Spleen (tissue), 11 donors: Measurements from ENCODE around the gene MN1. TPM values are rescaled to one million over a fixed set of nuclear protein-coding genes. Genes with fewer than 3 reads are reported as not detected.

Experiments used
- DNase-seq: peaks from one replicate; pipeline ENCODE4 v3.0.0-alpha.2; 2020
- H3K27ac ChIP-seq, 8 donors: fragments of 200-600 bp; sonication (generic) in 7 of 8; 1 replicate in 4 of 8; 2 replicates in 4 of 8; pipeline versions ENCODE4 v1.5.0 to v1.8.0; 2016 to 2021; ENCODE audit warnings: inconsistent platforms in 4 of 8, mild to moderate bottlenecking in 4 of 8, moderate library complexity in 1 of 8
- H3K27me3 ChIP-seq, 7 donors: fragments of 200-600 bp; sonication (generic) in 6 of 7; replicated peaks in 1 of 7; 1 replicate in 4 of 7; 2 replicates in 3 of 7; pipeline versions ENCODE4 v1.5.0 to v1.8.0; 2016 to 2021; ENCODE audit warnings: inconsistent platforms in 3 of 7, mild to moderate bottlenecking in 1 of 7
- H3K36me3 ChIP-seq, 6 donors: fragments of 200-600 bp; sonication (generic) in 5 of 6; 1 replicate in 4 of 6; 2 replicates in 2 of 6; pipeline versions ENCODE4 v1.5.0 to v1.8.0; 2016 to 2021; ENCODE audit warnings: inconsistent platforms in 2 of 6
- H3K4me1 ChIP-seq, 6 donors: fragments of 200-600 bp; sonication (generic) in 5 of 6; 1 replicate in 3 of 6; 2 replicates in 3 of 6; pipeline versions ENCODE4 v1.5.0 to v1.8.0; 2016 to 2021; ENCODE audit warnings: inconsistent platforms in 3 of 6
- H3K4me3 ChIP-seq, 8 donors: fragments of 200-600 bp; sonication (generic) in 7 of 8; 1 replicate in 4 of 8; 2 replicates in 4 of 8; pipeline versions ENCODE4 v1.5.0 to v1.8.0; 2016 to 2021; ENCODE audit warnings: inconsistent platforms in 4 of 8, mild to moderate bottlenecking in 4 of 8, moderate library complexity in 2 of 8
- H3K9me3 ChIP-seq, 8 donors: fragments of 200-600 bp; sonication (generic) in 7 of 8; 1 replicate in 4 of 8; 2 replicates in 4 of 8; pipeline versions ENCODE4 v1.5.0 to v1.8.0; 2016 to 2021; ENCODE audit warnings: inconsistent platforms in 4 of 8
- CTCF ChIP-seq, 11 experiments: fragments of 200-600 bp in 7 of 11; fragments of 450-650 bp in 4 of 11; sonication (generic) in 4 of 11; IDR thresholded peaks in 8 of 11; conservative IDR thresholded peaks in 3 of 11; 1 replicate in 7 of 11; 2 replicates in 4 of 11; pipeline versions ENCODE4 v1.4.0 to v1.8.0; 2016 to 2021; ENCODE audit warnings: antibody characterized with exemption in 11 of 11, inconsistent platforms in 4 of 11, mild to moderate bottlenecking in 1 of 11
- POLR2A ChIP-seq, 3 donors: fragments of 450-650 bp; IDR thresholded peaks; one replicate each; pipeline ENCODE4 v1.5.1; 2017; ENCODE audit warnings: antibody characterized with exemption in 3 of 3, mild to moderate bottlenecking in 1 of 3
- POLR2AphosphoS5 ChIP-seq, 3 donors: sonication (generic); formaldehyde crosslinking; IDR thresholded peaks; one replicate each; pipeline ENCODE4 v1.5.1; 2017; ENCODE audit warnings: antibody characterized with exemption in 3 of 3
- WGBS, 5 donors: extraction: QIAGEN DNeasy Blood & Tissue Kit in 3 of 5; methylation state at CpG; one replicate each; pipeline versions ENCODE4 v1.1.5 to v1.1.7; 2013 to 2018; 5-methylcytosine and 5-hydroxymethylcytosine counted together
- intact Hi-C: fragments of 100-400 bp; cut with DNase I; formaldehyde crosslinking; loops from one replicate; pipeline ENCODE4 v1.15.0; 2023; ENCODE audit warnings: low total_unique reads
- polyA plus RNA-seq, 3 donors: library from polyadenylated mRNA; stranded (reverse); fragments of 200-250 nt; gene quantifications; one replicate each; pipeline ENCODE4 v1.2.1, GENCODE V29; 2013
- total RNA-seq, 7 donors: library from RNA; depleted of rRNA in 3 of 7; stranded (reverse); fragments of >200 nt in 3 of 7; fragmentation: NEBNext Ultra II Directional in 4 of 7; extraction: Animal tissue kit (Norgen Biotek cat#: 25700) in 4 of 7; gene quantifications; one replicate each; pipeline versions ENCODE4 v1.1.0 to v1.2.1, GENCODE V29; 2016 to 2021
- donor health status: healthy with polysubstance abuse.
- donor health status: DM: no; HTN: no; CAD: no; lungs with moderate emphysema.
- donor health status: DM: no; HTN: no; CAD: no.
- donor health status: Bipolar disorder and iron deficiency.
- donor health status: healthy.
- donor health status: DM: no; HTN: no; CAD: no.
- donor health status: DM: yes; HTN: yes; CAD: no.

Gene MN1
- total and polyA plus RNA-seq, 10 donors, result 0.15 to 1.5 (median 0.71) TPM

DNA sequence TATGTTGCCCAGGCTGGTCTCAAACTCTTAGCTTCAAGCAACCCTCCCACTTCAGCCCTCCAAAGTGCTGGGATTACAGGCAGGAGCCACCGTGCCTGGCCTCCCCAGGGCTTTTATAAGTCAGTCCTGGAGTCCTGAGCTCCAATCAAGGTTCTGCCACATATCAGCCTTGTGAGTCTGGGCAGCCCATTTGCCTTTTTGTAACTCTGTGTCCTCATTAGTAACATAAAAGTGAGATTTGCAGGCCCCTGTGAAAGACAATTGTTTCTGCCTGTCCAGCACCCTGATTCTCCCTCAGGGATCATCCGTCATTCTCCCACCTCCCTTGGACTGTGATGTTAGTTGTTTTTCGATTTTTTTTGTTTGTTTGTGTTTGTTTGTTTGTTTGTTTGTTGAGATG is 89.8 kb downstream of the MN1 start:
- Histone ChIP-seq H3K27me3 (peaks cover 0 to 43% (median 0%) of the 10 kb centered on the region in 7 donors), H3K4me3 (no peak overlapping the region), H3K9me3 (peaks cover 0 to 5% (median 0%) of the 10 kb centered on the region in 8 donors), H3K4me1 (no peaks in the 10 kb centered on the region), H3K36me3 (no peaks in the 10 kb centered on the region), H3K27ac (no peak overlapping the region)
- TF ChIP-seq CTCF (IDR thresholded peaks at IDR 0.05 in 8 of 11, conservative IDR thresholded peaks at IDR 0.05 in 3 of 11) (no peak), POLR2AphosphoS5 (IDR thresholded peaks at IDR 0.05) (no peak), POLR2A (IDR thresholded peaks at IDR 0.05) (no peak)
- intact Hi-C loops, result no loop called here
- 73 to 82% (median 79%) methylated on average over 3 of the region's 3 CpGs for WGBS, 5 donors
- DNase-seq, result no peak

DNA sequence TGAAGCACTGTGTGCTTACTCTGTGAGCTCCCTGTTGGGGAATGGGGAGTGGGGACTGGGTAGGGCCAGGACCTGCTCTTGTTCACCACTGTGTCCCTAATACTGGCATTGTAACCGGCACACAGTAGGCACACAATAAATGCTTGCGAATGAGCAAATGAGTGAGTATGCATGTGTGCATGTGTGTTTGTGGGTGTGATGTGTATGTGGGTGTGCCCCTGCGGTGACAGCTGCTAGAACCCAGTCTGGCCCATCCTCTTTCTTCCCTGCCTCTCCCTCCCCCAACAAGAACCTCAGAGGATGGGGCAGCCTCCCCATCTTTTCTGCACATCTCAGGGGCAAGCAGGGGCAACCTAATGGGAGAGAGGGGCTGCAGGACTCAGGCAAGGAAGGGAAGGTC is 90.5 kb downstream of the MN1 start:
- intact Hi-C loops, result no loop called here
- 87 to 97% (median 89%) methylated on average over 3 of the region's 3 CpGs for WGBS, 5 donors

GRCh38 chr22:27709919-27710675 is 91.5 kb downstream of the MN1 start:
- Histone ChIP-seq H3K27me3 (peaks cover 0 to 27% (median 0%) of the 10 kb centered on the region in 7 donors), H3K9me3 (no peaks in the 10 kb centered on the region), H3K4me1 (no peaks in the 10 kb centered on the region), H3K27ac (no peak overlapping the region), H3K36me3 (no peaks in the 10 kb centered on the region), H3K4me3 (no peak overlapping the region)
- no peak for DNase-seq
- WGBS, 5 donors, result 41 to 57% (median 53%) methylated on average over 8 of the region's 8 CpGs
- intact Hi-C loops, result no loop called here
- TF ChIP-seq POLR2A (IDR thresholded peaks at IDR 0.05), result no peak
- TF ChIP-seq POLR2AphosphoS5 (IDR thresholded peaks at IDR 0.05), result no peak
- TF ChIP-seq CTCF (IDR thresholded peaks at IDR 0.05 in 8 of 11, conservative IDR thresholded peaks at IDR 0.05 in 3 of 11), result no peak

More for the DNA sequence above, 90.5 kb downstream of the MN1 start:
- H3K4me1 ChIP-seq, result no peaks in the 10 kb centered on the region
- no peak overlapping the region for H3K4me3 ChIP-seq
- H3K36me3 ChIP-seq, result no peaks in the 10 kb centered on the region
- H3K27me3 ChIP-seq, result peaks cover 0 to 36% (median 0%) of the 10 kb centered on the region in 7 donors
- DNase-seq, result no peak
- no peak overlapping the region for H3K27ac ChIP-seq
- H3K9me3 ChIP-seq, result peaks cover 0 to 2% (median 0%) of the 10 kb centered on the region in 8 donors
- no peak for TF ChIP-seq CTCF (IDR thresholded peaks at IDR 0.05 in 8 of 11, conservative IDR thresholded peaks at IDR 0.05 in 3 of 11)
- TF ChIP-seq POLR2AphosphoS5 (IDR thresholded peaks at IDR 0.05), result no peak
- no peak for TF ChIP-seq POLR2A (IDR thresholded peaks at IDR 0.05)

DNA sequence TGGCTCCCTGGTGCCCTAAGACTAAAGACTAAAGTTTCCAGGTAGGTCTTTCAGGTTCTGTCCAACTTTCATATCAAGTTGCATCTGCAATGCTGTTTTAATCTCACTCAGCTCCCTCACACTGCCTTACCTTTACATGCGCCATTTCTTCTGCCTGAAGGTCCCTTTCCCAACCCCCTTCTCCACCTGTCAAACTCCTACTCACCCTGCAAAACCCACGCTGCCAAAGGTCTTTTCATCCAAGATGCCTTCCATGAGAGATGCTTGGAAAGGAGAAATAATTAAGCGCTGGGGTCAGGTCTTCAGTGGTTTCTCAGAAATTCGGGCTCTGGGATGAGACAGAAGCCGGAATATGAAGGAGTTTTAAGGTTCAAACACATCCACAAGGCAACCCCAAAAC is 95.1 kb downstream of the MN1 start:
- DNase-seq, result no peak
- no peaks in the 10 kb centered on the region for H3K4me1 ChIP-seq
- H3K27ac ChIP-seq, result no peak overlapping the region
- peaks cover 0 to 10% (median 8%) of the 10 kb centered on the region in 8 donors for H3K9me3 ChIP-seq
- H3K27me3 ChIP-seq, result peaks cover 0 to 17% (median 0%) of the 10 kb centered on the region in 7 donors
- no peaks in the 10 kb centered on the region for H3K36me3 ChIP-seq
- WGBS, 5 donors, result 82 to 96% (median 86%) methylated on average over 5 of the region's 5 CpGs
- no peak for TF ChIP-seq POLR2A (IDR thresholded peaks at IDR 0.05)
- no peak for TF ChIP-seq POLR2AphosphoS5 (IDR thresholded peaks at IDR 0.05)
- TF ChIP-seq CTCF (IDR thresholded peaks at IDR 0.05 in 8 of 11, conservative IDR thresholded peaks at IDR 0.05 in 3 of 11), result no peak
- no peak overlapping the region for H3K4me3 ChIP-seq
- intact Hi-C loops, result no loop called here
